G401.6 (cell line): Measurements from ENCODE around the gene CYP27A1.

Source experiments
- FAIRE-seq: peaks from 2 replicates; lab custom pipeline; 2012; peaks lifted over from hg19 to GRCh38; lab: Jason Lieb, UNC

Gene CYP27A1

DNA sequence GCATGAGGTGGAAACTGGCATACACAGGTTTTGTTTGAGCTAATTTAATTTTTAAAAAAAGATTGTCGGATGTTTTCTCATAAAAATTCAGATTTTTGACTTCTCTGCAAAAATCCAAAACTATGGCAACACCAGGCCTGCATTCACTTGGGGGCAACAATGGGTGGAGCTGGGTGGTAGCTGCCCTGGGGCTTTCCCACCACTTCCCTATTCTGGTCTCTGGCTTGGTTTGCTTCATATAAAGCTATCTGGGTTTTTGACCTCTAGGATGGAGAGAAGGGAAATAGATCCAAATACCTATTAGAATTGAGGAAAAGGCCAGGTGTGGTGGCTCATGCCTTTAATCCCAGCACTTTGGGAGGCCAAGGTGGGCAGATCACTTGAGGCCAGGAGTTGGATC is 5.5 kb upstream of the CYP27A1 start:
- FAIRE-seq, result no peak

DNA sequence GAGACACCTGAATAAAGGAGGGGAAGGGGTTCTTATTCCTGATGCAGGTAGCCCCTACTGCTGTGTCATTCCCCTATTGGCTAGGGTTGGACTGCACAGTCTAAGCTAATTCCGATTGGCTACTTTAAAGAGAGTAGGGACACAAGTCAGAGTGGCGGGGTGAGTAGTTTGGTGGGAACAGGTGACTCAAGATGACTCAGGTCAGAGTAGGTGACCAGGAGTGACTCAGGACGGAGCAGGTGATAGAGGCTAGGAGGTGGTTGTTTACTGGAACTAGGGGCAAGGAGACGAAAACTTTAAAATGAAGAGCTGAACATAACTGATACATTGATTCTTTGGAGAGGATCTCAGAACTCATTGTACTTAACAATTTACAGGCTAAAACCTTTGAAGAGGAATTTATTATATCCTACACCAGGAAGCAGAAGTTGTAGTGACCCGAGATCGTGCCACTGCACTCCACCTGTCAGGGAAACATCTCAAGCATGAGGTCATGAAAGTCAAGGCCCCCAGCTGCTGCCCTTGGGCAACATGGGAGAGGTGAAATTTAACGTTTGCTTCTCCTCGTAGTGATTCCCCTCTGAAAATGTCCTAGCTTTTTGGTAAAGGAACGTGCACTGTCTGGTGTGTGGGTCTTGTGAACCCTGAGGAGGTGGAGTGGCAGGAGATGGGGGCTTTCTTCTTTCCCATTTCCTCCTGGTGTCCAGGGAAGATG is 4.5 kb upstream of the CYP27A1 start:
- FAIRE-seq, result no peak

GRCh38 chr2:218780046-218780445 is 1.9 kb upstream of the CYP27A1 start:
- FAIRE-seq, result no peak

GRCh38 chr2:218780851-218781690 is 876 bp upstream of the CYP27A1 start:
- FAIRE-seq, result no peak

DNA sequence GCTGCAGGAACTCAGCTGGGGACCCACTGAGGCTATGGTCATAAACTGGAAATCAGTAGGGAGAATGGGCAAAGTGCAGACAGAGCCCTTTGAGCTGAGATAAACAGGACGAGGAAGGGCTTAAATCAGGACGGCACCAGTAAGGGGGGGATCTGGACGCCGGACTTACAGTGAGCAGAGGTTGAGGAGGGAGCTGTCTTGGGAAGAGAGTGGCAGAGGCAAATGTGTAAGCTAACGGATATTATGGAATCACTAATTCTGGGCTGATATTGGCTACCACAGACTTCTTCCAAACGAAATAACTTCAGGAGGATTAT is 539 bp downstream of the CYP27A1 start:
- no peak for FAIRE-seq

DNA sequence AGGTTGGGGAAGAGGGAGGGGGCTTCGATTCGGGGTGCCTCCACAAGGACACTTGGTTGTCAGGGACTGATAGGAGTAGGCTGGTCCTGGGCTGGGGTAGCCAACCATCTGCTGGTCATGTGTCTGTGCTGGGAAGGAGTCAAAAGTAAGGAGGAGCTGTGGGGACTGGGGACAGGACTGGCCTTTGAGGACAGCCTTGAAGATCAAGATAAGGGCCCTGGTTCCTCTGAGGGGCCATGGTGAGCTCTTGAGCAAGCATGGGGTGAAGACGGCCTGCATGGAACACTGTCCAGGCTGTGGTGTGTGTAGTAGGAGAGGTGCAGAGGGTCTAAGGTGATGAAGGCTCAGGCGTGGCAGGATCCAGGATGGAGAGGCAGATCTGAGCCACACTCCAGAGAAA is 1.7 kb downstream of the CYP27A1 start:
- FAIRE-seq, result no peak

GRCh38 chr2:218785103-218785502 is 3.2 kb downstream of the CYP27A1 start:
- FAIRE-seq, result no peak

- FAIRE-seq, result no peak
These were observed 4.2 kb downstream of the CYP27A1 start for GRCh38 chr2:218786133-218786532.

- no peak for FAIRE-seq
These were observed 6.7 kb downstream of the CYP27A1 start for GRCh38 chr2:218788529-218789255.

GRCh38 chr2:218792433-218792832 is 10.5 kb downstream of the CYP27A1 start:
- FAIRE-seq, result no peak

DNA sequence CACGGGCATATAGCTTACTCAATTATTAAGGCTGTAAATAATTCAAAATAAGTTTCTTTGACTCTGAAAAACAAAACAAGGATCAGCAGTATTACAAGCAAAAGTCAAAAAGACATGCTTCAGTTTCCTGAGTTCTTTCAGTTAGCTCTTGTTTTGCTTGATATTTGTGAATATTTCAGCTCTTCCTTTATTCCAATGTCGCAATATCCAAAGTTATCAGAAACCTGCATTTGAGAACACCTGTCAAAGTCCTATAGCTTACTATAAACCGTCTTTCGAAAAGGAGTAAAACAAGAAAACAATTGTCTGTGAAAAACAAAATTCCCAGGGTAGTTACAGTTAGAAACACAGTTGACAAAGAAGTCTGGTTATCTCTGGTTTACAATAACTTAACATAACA is 14.7 kb downstream of the CYP27A1 start:
- no peak for FAIRE-seq

- no peak for FAIRE-seq
These were observed 17.0 kb downstream of the CYP27A1 start for GRCh38 chr2:218798767-218799504.

- no peak for FAIRE-seq
These were observed 18.0 kb downstream of the CYP27A1 start for GRCh38 chr2:218799990-218800389.

DNA sequence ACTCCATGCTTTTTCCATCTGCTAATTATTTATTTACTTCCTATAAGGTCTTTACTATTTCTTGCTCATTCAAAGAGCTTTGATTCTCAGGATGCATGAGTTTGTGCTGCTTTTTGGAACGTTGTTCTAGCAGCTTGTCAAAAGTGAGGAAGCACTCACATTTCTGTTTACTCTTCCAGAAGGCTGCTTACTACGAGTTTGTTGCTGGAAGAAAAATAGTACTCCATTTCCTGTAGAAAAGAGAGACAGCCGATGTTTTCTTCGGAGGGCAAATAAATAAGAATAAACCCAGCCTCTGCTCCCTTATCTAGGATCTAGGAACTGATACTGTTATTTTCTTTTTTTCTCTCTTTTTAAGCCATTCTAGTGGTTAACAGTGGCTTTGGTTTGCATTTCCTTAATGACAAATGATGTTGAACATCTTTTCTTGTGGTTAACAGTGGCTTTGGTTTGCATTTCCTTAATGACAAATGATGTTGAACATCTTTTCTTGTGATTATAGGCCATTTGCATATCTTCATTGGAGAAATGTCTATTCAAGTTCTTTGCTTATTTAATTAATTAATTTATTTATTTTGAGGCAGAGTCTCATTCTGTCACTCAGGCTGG is 20.5 kb downstream of the CYP27A1 start:
- no peak for FAIRE-seq

GRCh38 chr2:218804817-218805216 is 22.9 kb downstream of the CYP27A1 start:
- no peak for FAIRE-seq

DNA sequence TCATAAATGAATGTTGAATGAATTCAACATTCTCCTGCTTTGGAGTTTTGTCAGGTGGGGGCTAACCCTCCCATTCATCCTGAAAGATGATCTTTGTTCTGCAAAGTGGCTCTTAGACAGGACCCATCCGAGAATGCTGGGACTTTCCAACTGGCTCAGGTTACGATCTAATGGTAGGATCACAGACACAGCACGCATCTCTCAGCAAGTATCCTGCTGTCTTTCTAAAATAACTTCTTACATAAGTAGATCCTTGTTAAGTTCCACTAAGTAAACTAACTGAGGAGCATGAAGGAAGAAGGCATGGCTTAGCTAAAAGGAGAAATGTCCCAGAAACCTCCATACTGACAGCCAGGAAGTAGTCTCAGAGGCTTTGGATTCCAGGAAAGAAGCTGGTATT is 23.7 kb downstream of the CYP27A1 start:
- FAIRE-seq, result no peak

DNA sequence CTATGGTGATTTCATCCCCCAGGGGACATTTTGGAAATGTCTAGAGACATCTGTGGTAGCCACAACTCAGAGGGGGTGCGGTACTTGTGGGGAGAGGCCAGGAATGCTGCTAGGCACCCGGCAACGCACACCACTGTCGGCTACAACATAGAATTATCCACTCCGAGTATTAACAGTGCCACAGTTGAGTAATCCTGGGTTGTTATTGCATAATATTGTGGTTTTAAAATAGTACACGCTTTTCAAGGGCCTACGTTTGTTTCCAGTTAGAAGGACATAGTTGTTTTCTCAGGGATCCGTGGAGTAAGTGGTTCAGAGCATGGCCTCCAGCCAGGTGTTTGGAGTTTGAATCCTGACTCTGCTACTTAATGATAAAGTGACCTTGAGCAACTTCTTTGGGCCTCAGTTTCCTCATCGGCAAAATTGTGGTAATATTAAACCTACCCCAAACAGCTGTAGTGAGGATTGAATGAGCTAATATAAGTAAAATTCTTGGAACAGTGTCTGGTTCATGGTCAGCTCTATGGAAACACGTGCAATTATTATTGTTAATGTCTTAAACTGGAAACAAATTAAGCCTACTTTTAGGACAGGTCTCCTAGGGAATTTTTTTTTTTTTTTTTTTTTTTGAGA is 24.5 kb downstream of the CYP27A1 start:
- no peak for FAIRE-seq

DNA sequence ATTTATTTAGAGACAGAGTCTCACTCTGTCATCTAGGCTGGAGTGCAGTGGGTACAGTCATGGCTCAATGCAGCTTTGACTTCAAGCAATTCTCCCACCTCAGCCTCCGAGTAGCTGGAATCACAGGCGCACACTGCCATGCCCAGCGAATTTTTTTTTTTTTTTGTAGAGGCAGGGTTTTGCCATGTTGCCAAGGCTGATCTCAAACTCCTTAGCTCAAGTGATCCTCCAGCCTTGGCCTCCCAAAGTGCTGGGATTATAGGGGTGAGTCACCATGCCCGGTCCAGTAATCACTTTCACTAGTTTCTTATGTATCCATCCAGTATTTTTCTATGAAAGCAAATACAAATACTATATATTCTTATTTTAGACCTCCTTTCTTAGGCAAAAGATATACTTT is 25.7 kb downstream of the CYP27A1 start:
- no peak for FAIRE-seq

- FAIRE-seq, result no peak
These were observed 27.6 kb downstream of the CYP27A1 start for GRCh38 chr2:218809515-218809914.

DNA sequence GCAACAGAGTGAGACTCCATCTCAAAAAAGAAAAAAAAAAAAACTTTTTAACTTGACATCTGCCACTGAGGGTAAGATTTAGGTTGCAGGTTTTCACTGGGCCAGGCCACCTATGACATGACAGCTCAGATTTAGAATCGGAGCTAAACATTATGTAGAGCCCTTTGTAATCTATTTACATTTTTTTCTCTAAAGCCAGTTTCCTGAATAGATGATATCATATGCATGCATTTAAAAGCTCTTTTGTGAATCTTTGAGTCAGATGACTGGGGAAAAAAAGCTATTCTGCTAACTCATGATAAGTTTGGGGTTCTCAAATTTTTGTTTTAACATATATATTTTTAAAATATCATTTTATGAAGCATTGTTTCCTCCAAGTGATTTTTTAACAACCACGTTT is 28.3 kb downstream of the CYP27A1 start:
- FAIRE-seq, result no peak

GRCh38 chr2:218811382-218811781 is 29.4 kb downstream of the CYP27A1 start:
- FAIRE-seq, result no peak
